Suprapubic skin (tissue), 3 donors: ENCODE results near the gene RLBP1.

Experiments
- CTCF ChIP-seq, 2 donors: fragments of 200-600 bp in 1 of 2; fragments of 450-650 bp in 1 of 2; sonication (generic) in 1 of 2; IDR thresholded peaks; one replicate each; pipeline ENCODE4 v1.5.1; 2016 to 2019; ENCODE audit warnings: antibody characterized with exemption in 2 of 2, mild to moderate bottlenecking in 1 of 2, moderate library complexity in 1 of 2
- EP300 ChIP-seq: sonication (generic); formaldehyde crosslinking; IDR thresholded peaks from one replicate; pipeline ENCODE4 v1.6.1; 2017; ENCODE audit warnings: antibody characterized with exemption

- TF ChIP-seq EP300 (no peak), CTCF (IDR thresholded peaks at IDR 0.05) (no peak)
These were observed 4.3 kb downstream of the RLBP1 start for GRCh38 chr15:89217031-89217430.
